ENCODE results near the gene MINDY4. TPM values are rescaled to one million over a fixed set of nuclear protein-coding genes. Genes with fewer than 3 reads are reported as not detected.

Gene MINDY4
- total RNA-seq, 2 donors from 2014 or later = 2.2 to 4.2 TPM

- Histone ChIP-seq H3K4me1 (no peaks in the 10 kb centered on the region), H3K9me3 (no peaks in the 10 kb centered on the region), H3K27ac (no peak overlapping the region), H3K36me3 (no peaks in the 10 kb centered on the region), H3K9ac (ENCODE audit: low read depth in 2 of 2, low read length in 2 of 2) (no peak overlapping the region), H3K4me3 (no peak overlapping the region), H3K27me3 (no peaks in the 10 kb centered on the region)
- no peak for TF ChIP-seq CTCF (IDR thresholded peaks at IDR 0.05)
- intact Hi-C loops (cut with DNase I) = no loop called here
- no peak for DNase-seq
Observed at GRCh38 chr7:30864101-30864500, 92.9 kb downstream of the MINDY4 start.

GRCh38 chr7:30865076-30865475, 93.9 kb downstream of the MINDY4 start:
- TF ChIP-seq CTCF (IDR thresholded peaks at IDR 0.05) = no peak
- H3K27ac ChIP-seq = no peak overlapping the region
- no peak for DNase-seq
- no peaks in the 10 kb centered on the region for H3K9me3 ChIP-seq
- H3K36me3 ChIP-seq = no peaks in the 10 kb centered on the region
- H3K4me3 ChIP-seq = no peak overlapping the region
- H3K4me1 ChIP-seq = no peaks in the 10 kb centered on the region
- intact Hi-C loops (cut with DNase I) = no loop called here
- H3K9ac ChIP-seq (ENCODE audit: low read depth in 2 of 2, low read length in 2 of 2) = no peak overlapping the region
- H3K27me3 ChIP-seq = no peaks in the 10 kb centered on the region

GRCh38 chr7:30865821-30866220, 94.6 kb downstream of the MINDY4 start:
- no peaks in the 10 kb centered on the region for H3K9me3 ChIP-seq
- H3K9ac ChIP-seq (ENCODE audit: low read depth in 2 of 2, low read length in 2 of 2) = no peak overlapping the region
- no peaks in the 10 kb centered on the region for H3K27me3 ChIP-seq
- TF ChIP-seq CTCF (IDR thresholded peaks at IDR 0.05) = no peak
- no peak overlapping the region for H3K27ac ChIP-seq
- no peaks in the 10 kb centered on the region for H3K4me1 ChIP-seq
- no peak overlapping the region for H3K4me3 ChIP-seq
- DNase-seq = no peak
- intact Hi-C loops (cut with DNase I) = no loop called here
- H3K36me3 ChIP-seq = no peaks in the 10 kb centered on the region

- Histone ChIP-seq H3K36me3 (no peaks in the 10 kb centered on the region), H3K27me3 (no peaks in the 10 kb centered on the region), H3K27ac (no peak overlapping the region), H3K4me1 (no peaks in the 10 kb centered on the region), H3K9ac (ENCODE audit: low read depth in 2 of 2, low read length in 2 of 2) (no peak overlapping the region), H3K9me3 (no peaks in the 10 kb centered on the region), H3K4me3 (no peak overlapping the region)
- no peak for TF ChIP-seq CTCF (IDR thresholded peaks at IDR 0.05)
- intact Hi-C loops (cut with DNase I) = no loop called here
- DNase-seq = no peak
Observed at GRCh38 chr7:30866939-30867338, 95.7 kb downstream of the MINDY4 start.

GRCh38 chr7:30867483-30867882, 96.3 kb downstream of the MINDY4 start:
- Histone ChIP-seq H3K27ac (no peak overlapping the region), H3K9me3 (no peaks in the 10 kb centered on the region), H3K4me1 (no peaks in the 10 kb centered on the region), H3K27me3 (no peaks in the 10 kb centered on the region), H3K9ac (ENCODE audit: low read depth in 2 of 2, low read length in 2 of 2) (no peak overlapping the region), H3K36me3 (no peaks in the 10 kb centered on the region), H3K4me3 (no peak overlapping the region)
- no peak for TF ChIP-seq CTCF (IDR thresholded peaks at IDR 0.05)
- intact Hi-C loops (cut with DNase I) = no loop called here
- no peak for DNase-seq
